WTC11 (cell line): ENCODE data around the gene ANO1.

Source experiments
- CTCF ChIP-seq: fragments of 200-600 bp; IDR thresholded peaks from 2 replicates; pipeline ENCODE4 v1.8.0; 2022; ENCODE audit warnings: antibody characterized with exemption
- NR3C1 ChIP-seq: sonication (generic); formaldehyde crosslinking; conservative IDR thresholded peaks from 2 replicates; pipeline ENCODE4 v1.8.1; 2023; ENCODE audit warnings: low read depth, mild to moderate bottlenecking, missing genetic modification reagents

- TF ChIP-seq CTCF (no peak), NR3C1 (CRISPR knock-in tag) (no peak)
Observed at GRCh38 chr11:70145071-70145470, 67.0 kb downstream of the ANO1 start.
